GM18861 (cell line): Measurements from ENCODE around the gene TBRG4.
"Not testable (repeated sequence)": the region's sequence is repeated elsewhere in the genome, so short reads cannot be mapped to it uniquely, and the experiment has no call there.

Experiments
- ATAC-seq: cut with Tn5 transposase; IDR thresholded peaks from one replicate; pipeline ENCODE4 v1.9.1; 2021; ENCODE audit not compliant: unreplicated experiment

The TBRG4 gene

GRCh38 chr7:45111298-45112223 lies at the start of gene TBRG4:
TBRG4 (minus strand) TSS chr7:45111697; CDS start chr7:45109237, 2,460 bp downstream.
- peak; percentile 88 for ATAC-seq

GRCh38 chr7:45161138-45161537 lies 49.6 kb upstream of the TBRG4 start:
- no peak for ATAC-seq

- no peak for ATAC-seq
Measured at GRCh38 chr7:45160417-45160881, 49.0 kb upstream of the TBRG4 start.

- no peak for ATAC-seq
Measured at GRCh38 chr7:45159296-45159695, 47.8 kb upstream of the TBRG4 start.

- no peak for ATAC-seq
Measured at GRCh38 chr7:45158471-45158870, 47.0 kb upstream of the TBRG4 start.

- ATAC-seq = no peak
Measured at GRCh38 chr7:45157653-45158401, 46.3 kb upstream of the TBRG4 start, which contains the start of gene RAMP3. RAMP3 (plus strand) TSS chr7:45157791; CDS start chr7:45157829, 38 bp downstream.

- ATAC-seq = no peak
Measured at GRCh38 chr7:45157286-45157652, 45.8 kb upstream of the TBRG4 start.

GRCh38 chr7:45156516-45157272 lies 45.2 kb upstream of the TBRG4 start:
- ATAC-seq = no peak

GRCh38 chr7:45155941-45156340 lies 44.4 kb upstream of the TBRG4 start:
- no peak for ATAC-seq

- ATAC-seq = no peak
Measured at GRCh38 chr7:45155357-45155900, 43.9 kb upstream of the TBRG4 start.

GRCh38 chr7:45153861-45154260 lies 42.4 kb upstream of the TBRG4 start:
- not testable (repeated sequence) for ATAC-seq

- no peak for ATAC-seq
Measured at GRCh38 chr7:45153233-45153632, 41.7 kb upstream of the TBRG4 start.

GRCh38 chr7:45151967-45152366 lies 40.5 kb upstream of the TBRG4 start:
- ATAC-seq = no peak

- ATAC-seq = no peak
Measured at GRCh38 chr7:45151131-45151684, 39.7 kb upstream of the TBRG4 start.

GRCh38 chr7:45150199-45150598 lies 38.7 kb upstream of the TBRG4 start:
- ATAC-seq = no peak

- ATAC-seq = no peak
Measured at GRCh38 chr7:45149606-45150005, 38.1 kb upstream of the TBRG4 start.

GRCh38 chr7:45148653-45148973 lies 37.1 kb upstream of the TBRG4 start:
- ATAC-seq = no peak

- ATAC-seq = no peak
Measured at GRCh38 chr7:45147858-45148652, 36.6 kb upstream of the TBRG4 start.

- ATAC-seq = no peak
Measured at GRCh38 chr7:45146531-45147379, 35.3 kb upstream of the TBRG4 start.
